ENCODE measurements around the gene ZAR1L.
"Not testable (repeated sequence)": the region's sequence is repeated elsewhere in the genome, so short reads cannot be mapped to it uniquely, and the experiment has no call there.

The ZAR1L gene, protein sequence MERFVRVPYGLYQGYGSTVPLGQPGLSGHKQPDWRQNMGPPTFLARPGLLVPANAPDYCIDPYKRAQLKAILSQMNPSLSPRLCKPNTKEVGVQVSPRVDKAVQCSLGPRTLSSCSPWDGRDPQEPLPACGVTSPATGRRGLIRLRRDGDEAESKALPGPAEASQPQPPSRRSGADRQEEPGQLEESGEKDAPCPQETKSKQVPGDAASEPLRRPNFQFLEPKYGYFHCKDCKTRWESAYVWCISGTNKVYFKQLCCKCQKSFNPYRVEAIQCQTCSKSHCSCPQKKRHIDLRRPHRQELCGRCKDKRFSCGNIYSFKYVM

DNA sequence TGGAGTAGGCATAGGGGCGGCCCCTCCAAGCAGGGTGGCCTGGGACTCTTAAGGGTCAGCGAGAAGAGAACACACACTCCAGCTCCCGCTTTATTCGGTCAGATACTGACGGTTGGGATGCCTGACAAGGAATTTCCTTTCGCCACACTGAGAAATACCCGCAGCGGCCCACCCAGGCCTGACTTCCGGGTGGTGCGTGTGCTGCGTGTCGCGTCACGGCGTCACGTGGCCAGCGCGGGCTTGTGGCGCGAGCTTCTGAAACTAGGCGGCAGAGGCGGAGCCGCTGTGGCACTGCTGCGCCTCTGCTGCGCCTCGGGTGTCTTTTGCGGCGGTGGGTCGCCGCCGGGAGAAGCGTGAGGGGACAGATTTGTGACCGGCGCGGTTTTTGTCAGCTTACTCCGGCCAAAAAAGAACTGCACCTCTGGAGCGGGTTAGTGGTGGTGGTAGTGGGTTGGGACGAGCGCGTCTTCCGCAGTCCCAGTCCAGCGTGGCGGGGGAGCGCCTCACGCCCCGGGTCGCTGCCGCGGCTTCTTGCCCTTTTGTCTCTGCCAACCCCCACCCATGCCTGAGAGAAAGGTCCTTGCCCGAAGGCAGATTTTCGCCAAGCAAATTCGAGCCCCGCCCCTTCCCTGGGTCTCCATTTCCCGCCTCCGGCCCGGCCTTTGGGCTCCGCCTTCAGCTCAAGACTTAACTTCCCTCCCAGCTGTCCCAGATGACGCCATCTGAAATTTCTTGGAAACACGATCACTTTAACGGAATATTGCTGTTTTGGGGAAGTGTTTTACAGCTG, at the start of gene ZAR1L, which contains the start of gene BRCA2:
ZAR1L (minus strand) TSS at position 126 of the 790 bp plus-strand sequence. CDS start 3,438 bp downstream, outside the sequence.
BRCA2 (plus strand) TSS at position 271 of the 790 bp plus-strand sequence. CDS start 953 bp downstream, outside the sequence.
- DNase-seq (ENCODE audit: low spot score): peak; percentile 84

DNA sequence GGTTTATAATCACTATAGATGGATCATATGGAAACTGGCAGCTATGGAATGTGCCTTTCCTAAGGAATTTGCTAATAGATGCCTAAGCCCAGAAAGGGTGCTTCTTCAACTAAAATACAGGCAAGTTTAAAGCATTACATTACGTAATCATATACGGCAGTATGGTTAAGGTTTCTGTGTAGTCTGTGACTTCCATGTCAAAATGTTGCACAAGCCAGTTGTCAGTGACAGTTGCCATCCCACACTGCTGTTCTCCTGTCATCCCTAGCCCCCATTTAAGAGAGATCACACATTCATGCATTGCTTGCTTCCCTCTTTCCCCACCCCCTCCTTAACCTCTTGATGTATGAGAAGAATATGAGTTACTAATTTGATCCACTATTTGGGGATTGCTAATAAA, 47.4 kb upstream of the ZAR1L start:
- DNase-seq (ENCODE audit: low spot score): no peak

DNA sequence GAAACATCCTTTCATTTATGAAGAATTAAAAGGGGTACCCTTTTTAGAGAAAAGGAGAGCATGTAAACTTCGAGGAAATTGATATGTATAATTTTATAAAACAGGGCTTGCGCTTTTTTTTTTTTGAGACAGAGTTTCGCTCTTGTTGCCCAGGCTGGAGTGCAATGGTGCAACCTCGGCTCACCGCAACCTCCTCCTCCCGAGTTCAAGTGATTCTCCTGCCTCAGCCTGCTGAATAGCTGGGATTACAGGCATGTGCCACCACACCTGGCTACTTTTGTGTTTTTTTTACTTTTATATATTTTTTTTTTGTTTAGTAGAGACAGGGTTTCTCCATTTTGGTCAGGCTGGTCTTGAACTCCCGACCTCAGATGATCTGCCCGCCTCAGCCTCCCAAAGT, 40.8 kb upstream of the ZAR1L start:
- DNase-seq (ENCODE audit: low spot score): not testable (repeated sequence)

DNA sequence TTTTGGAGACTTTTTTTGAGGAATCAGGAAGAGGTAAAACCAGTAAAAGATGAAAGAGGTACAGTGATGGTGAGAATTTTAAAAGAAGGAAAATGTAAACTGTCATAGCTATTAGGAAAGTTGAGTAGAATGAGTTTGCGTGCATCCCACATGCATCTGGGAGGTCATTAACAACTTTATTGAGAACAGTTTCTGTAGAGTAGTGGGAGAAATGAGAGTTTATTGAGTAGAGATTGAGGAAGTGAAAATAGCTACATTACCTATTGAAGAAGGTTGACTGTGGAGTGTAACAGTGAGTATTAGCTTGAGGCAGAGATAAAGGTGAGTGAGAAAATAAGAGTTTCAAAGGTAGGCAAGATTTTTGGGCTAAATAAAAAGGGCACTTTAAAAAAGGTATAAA, 38.9 kb upstream of the ZAR1L start:
- DNase-seq (ENCODE audit: low spot score): no peak

DNA sequence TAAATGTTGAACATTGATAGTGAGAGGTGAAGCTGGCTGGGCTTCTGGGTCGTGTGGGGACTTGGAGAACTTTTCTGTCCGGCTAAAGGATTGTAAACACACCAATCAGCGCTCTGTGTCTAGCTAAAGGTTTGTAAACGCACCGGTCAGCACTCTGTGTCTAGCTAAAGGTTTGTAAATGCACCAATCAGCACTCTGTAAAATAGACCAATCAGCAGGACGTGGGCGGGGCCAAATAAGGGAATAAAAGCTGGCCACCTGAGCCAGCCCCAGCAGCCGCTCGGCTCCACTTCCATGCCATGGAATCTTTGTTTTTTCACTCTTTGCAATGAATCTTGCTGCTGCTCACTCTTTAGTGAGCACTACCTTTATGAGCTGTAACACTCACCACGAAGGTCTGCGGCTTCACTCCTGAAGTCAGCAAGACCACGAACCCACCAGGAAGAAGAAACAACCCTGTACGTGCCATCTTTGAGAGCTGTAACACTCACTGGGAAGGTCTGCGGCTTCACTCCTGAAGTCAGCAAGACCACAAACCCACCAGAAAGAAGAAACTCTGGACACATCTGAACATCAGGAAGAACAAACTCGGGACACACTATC, 35.8 kb upstream of the ZAR1L start:
- DNase-seq (ENCODE audit: low spot score): not testable (repeated sequence)

DNA sequence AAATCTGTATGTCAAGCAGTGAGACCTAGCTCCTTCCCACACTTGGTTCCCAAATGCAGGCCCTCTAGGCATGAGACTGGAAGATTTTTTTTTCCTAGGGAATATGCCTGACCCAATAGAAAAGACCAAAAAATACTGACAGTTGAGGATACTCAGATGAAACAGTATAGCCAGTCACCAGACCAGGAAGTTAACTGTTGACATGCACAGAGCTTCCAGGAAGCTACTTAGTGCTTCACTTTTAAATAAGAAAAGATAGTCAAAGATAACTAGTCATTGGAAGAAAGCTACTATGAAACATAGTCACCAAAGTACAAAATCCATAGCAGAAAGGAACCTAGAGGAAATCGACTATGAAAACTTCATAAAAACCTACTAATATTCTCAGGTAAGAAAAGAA, 32.5 kb upstream of the ZAR1L start:
- DNase-seq (ENCODE audit: low spot score): no peak

DNA sequence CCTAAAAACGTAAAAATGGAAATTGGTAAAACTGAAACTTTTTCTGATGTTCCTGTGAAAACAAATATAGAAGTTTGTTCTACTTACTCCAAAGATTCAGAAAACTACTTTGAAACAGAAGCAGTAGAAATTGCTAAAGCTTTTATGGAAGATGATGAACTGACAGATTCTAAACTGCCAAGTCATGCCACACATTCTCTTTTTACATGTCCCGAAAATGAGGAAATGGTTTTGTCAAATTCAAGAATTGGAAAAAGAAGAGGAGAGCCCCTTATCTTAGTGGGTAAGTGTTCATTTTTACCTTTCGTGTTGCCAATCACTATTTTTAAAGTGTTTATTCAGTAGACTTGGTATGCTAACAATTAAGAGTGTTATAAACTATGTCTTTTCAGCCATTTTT, 25.8 kb upstream of the ZAR1L start:
- DNase-seq (ENCODE audit: low spot score): no peak

DNA sequence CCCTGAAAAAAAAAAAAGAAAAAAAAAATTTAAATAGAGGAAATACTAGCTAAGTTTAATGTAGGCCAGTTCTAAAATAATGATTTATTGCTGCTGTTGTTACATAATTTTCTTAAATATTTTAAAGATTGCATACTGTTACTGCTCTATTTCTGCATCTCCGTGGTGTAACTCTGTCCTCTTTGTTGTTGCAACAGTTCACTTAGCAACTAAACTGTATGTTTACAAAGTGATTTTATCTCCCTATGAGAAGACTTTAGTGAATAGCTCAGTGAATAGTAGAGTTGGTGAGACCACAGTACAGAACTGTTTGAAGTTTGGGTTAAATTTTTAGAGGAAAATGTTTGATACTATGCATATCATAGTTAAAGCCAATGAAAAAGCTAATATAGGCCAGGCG, 19.5 kb upstream of the ZAR1L start:
- no peak for DNase-seq (ENCODE audit: low spot score)

DNA sequence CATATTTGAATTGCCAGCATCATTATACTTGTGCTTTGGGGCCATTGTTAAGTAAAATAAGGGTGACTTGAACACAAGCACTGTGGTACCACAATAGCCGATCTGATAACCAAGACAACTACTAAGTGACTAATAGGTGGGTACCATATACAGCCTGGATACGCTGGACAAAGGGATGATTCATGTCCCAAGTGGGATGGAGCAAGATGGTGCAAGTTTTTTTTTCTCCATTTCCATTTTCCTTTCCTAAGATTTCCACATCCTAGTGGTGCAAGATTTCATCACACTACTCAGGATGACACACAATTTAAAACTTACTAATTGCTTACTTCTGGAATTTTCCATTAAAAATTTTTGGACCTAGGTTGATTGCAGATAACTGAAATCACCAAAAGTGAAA, 15.3 kb upstream of the ZAR1L start:
- no peak for DNase-seq (ENCODE audit: low spot score)

DNA sequence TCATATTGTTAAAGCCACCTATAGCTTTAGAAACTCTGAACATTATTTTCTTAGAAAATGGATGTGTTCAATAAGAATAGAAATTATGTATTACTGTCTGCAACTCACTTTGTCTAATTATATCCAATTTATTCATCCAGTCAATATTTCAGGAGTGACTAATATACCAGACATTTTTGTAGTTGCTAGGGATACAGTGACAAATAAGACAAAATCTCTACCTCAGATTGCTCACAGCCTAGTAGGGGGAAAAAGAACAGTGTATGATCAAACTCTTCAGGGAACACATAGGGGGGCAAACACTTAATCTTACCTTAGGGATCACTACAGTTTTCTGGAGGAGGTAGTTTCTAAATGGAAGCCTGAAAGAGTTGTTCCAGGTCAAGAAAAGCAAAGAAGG, 8.7 kb upstream of the ZAR1L start:
- DNase-seq (ENCODE audit: low spot score): no peak

DNA sequence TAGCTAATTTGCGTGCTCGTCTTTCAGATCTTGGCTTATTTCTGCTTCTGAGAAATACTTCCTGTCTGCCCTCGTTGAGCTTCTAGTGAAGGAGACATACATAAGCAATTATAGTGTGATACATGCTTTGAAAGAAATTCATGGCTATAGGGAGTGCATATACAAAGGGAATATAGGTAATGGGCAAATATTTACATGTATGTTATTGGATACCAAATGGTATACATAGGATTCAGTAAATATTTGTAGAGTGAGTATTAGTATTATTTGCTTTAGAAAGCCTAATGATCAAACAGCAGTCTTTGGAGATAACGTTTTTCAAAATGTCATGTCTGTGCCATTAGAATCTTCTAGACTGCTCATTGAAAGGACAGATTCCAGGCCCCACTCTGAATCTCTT, 5.4 kb upstream of the ZAR1L start:
- no peak for DNase-seq (ENCODE audit: low spot score)

DNA sequence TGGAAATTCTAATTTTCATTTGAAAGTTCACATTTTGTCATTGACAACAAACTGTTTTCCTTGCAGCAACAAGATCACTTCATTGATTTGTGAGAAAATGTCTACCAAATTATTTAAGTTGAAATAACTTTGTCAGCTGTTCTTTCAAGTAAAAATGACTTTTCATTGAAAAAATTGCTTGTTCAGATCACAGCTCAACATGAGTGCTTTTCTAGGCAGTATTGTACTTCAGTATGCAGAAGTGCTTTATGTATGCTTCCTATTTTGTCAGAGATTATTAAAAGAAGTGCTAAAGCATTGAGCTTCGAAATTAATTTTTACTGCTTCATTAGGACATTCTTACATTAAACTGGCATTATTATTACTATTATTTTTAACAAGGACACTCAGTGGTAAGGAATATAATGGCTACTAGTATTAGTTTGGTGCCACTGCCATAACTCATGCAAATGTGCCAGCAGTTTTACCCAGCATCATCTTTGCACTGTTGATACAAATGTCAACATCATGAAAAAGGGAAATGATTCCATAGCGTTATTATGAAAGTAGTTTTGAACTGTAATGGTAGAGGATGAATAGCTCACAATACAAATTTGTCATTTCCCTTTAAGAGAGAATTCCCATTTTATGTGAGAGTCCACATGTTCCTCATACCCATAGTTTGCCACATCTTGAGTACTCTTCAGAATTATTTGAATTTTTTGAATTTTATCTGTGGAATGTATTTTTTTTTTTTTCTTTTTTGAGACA, 2.7 kb upstream of the ZAR1L start:
- DNase-seq (ENCODE audit: low spot score): no peak

DNA sequence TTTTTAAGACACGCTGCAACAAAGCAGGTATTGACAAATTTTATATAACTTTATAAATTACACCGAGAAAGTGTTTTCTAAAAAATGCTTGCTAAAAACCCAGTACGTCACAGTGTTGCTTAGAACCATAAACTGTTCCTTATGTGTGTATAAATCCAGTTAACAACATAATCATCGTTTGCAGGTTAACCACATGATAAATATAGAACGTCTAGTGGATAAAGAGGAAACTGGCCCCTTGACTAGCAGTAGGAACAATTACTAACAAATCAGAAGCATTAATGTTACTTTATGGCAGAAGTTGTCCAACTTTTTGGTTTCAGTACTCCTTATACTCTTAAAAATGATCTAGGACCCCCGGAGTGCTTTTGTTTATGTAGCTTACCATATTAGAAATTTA, 1.3 kb upstream of the ZAR1L start:
- DNase-seq (ENCODE audit: low spot score): no peak

DNA sequence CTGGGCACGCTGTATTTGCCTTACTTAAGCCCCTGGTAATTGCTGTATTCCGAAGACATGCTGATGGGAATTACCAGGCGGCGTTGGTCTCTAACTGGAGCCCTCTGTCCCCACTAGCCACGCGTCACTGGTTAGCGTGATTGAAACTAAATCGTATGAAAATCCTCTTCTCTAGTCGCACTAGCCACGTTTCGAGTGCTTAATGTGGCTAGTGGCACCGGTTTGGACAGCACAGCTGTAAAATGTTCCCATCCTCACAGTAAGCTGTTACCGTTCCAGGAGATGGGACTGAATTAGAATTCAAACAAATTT, 821 bp upstream of the ZAR1L start:
- DNase-seq (ENCODE audit: low spot score): no peak

DNA sequence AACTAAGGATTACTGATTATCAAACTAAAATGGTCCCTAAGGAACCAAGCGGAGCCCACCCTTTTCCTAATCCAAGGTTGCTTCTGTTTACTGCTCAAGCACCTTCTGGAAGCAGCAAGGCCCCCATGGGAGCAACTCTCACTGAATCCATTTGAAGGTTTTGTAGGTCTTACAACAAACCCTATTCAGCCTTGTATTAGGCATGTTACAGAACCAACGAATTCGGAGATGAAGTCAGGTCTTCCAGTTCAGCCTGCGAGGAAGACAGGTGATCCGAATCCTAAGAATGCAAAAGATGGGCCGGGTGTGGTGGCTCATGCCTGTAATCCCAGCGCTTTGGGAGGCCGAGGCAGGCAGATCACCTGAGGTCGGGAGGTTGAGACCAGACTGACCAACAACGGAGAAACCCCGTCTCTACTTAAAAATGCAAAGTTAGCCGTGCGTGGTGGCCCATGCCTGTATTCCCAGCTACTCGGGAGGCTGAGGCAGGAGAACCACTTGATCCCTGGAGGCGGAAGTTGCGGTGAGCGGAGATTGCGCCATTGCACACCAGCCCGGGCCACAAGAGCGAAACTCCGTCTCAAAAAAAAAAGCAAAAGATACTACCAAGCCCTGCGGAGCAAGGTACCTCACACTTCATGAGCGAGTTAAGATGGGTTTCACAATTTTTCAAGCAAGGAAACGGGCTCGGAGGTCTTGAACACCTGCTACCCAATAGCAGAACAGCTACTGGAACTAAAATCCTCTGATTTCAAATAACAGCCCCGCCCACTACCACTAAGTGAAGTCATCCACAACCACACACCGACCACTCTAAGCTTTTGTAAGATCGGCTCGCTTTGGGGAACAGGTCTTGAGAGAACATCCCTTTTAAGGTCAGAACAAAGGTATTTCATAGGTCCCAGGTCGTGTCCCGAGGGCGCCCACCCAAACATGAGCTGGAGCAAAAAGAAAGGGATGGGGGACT, 609 bp downstream of the ZAR1L start:
- DNase-seq (ENCODE audit: low spot score): peak; percentile 31

DNA sequence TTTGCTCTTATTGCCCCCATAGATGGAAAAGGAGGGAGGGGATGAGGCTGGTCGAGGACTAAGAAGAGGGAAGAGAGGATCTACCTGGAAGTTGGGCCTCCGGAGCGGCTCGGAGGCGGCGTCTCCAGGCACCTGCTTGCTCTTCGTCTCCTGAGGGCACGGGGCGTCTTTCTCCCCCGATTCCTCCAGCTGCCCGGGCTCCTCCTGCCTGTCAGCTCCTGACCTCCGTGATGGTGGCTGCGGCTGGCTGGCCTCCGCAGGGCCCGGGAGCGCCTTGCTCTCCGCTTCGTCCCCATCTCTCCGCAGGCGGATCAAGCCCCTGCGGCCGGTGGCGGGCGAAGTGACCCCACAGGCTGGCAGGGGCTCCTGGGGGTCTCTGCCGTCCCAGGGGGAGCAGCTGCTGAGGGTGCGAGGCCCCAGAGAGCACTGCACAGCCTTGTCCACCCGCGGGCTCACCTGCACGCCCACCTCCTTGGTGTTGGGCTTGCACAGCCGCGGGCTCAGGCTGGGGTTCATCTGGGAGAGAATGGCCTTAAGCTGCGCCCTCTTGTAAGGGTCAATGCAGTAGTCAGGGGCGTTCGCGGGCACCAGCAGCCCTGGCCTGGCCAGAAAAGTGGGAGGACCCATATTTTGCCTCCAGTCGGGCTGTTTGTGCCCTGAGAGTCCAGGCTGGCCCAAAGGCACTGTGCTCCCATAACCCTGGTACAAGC, 3.8 kb downstream of the ZAR1L start:
- DNase-seq (ENCODE audit: low spot score): no peak

DNA sequence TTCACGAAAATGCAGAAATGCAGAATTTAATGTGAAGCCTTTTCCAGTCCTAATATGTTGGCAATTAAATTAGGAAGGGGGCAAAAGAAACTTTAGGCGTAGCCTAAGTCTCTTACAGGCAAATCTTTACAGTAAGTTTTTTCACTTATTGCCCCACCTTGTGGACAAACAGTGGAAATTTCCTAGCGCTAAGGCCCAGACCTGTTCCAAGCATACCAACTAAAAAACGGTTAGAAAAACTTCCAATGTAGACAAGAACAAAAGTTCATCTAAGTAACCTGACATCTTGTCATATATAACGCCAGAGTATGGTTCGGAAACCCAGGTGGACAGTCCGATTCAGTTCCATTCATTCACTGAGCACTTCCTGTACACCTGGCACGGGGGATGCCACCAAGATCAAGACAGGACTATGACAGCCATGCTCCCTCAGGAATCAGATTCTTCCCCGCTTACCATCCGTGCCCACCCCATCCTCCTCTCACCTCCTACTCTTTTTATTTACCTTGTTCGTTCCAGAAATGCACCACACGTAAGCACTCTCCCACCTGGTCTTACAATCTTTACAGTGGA, 4.9 kb downstream of the ZAR1L start:
- peak; percentile 30 for DNase-seq (ENCODE audit: low spot score)

DNA sequence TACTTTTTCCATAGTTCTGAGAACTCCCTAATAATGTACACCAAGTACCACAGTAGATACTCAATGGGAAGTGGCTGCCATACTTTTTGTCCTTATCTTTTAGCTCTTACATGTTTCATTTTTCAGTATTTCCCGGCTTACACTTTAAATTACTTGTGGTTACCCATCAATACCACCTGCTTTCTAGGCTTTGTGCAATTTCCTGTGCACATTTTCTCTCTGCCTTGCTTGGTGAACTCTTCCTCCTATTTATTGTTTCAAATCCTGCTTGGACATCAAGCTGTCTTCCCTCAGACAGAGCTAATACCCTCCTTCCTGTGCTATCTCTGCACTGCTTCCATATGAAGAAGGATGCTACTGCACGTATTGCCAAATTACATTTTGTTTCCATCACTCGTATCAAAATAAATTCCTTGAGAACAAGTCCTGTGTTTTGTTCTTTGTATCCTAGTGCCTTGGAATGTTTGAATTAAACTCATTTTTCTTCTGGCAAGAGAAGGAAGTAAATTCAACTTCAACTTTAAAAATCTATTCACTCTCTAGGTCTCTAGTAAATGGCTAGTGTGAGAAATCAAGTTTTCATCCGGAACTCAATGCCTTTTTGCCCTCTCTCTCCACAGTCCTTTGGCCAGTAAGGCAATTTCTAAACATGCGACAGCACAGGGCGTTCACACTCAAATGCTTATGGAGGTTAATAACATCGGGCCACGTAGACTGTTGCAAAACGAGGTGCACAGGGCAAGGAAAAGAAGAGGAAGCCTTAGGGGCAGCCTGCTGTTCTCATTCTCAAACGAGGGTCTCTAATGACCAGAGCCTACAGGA, 5.6 kb downstream of the ZAR1L start:
- no peak for DNase-seq (ENCODE audit: low spot score)

DNA sequence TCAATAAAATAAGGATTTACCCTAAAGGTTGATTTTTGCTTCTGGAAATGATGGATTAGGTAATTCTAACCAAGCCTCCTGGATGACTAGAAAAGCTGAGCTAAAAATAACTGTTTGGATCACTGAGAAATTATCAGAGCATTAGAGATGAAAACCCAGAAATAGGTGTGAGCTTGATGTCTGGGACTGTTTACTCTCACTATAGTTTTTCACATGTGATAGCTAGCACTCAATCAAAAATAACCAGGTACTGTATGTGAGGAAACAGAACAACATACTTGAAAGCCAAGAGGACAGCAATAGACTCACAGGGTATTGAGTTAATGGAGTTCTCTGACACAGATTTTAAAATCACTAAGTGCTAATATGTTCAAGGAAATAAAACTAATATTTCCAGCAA, 9.5 kb downstream of the ZAR1L start:
- DNase-seq (ENCODE audit: low spot score): no peak
